Measurements from ENCODE around the gene BSPRY.

- TF ChIP-seq FOXP2 (optimal IDR thresholded peaks at IDR 0.05; ENCODE audit: borderline replicate concordance, extremely low read depth, extremely low read length, insufficient read depth) (no peak), POLR2AphosphoS5 (IDR thresholded peaks at IDR 0.05; ENCODE audit: low read depth, low read length) (no peak)
Measured at GRCh38 chr9:113313261-113313660, 36.1 kb upstream of the BSPRY start.

Measured in PFSK-1 (cell line).